ENCODE measurements around the gene RAD50.
"Not testable (repeated sequence)": the region's sequence is repeated elsewhere in the genome, so short reads cannot be mapped to it uniquely, and the experiment has no call there.

RAD50 gene

GRCh38 chr5:132633587-132633986 lies 76.8 kb downstream of the RAD50 start:
- not testable (repeated sequence) for DNase-seq

- DNase-seq = peak in 1 of 5 experiments; percentile 96
These were observed 79.1 kb downstream of the RAD50 start for GRCh38 chr5:132635873-132636272.

GRCh38 chr5:132637241-132637640 lies 80.5 kb downstream of the RAD50 start:
- no peak for DNase-seq

- peak in 1 of 5 experiments; percentile 64 for DNase-seq
These were observed 82.9 kb downstream of the RAD50 start for GRCh38 chr5:132639706-132640130.

GRCh38 chr5:132640613-132641012 lies 83.8 kb downstream of the RAD50 start:
- no peak for DNase-seq

- DNase-seq = peak in 1 of 5 experiments; percentile 42
These were observed 84.5 kb downstream of the RAD50 start for GRCh38 chr5:132641241-132641723.

- DNase-seq = peak in 1 of 5 experiments; percentile 55
These were observed 85.1 kb downstream of the RAD50 start for GRCh38 chr5:132641841-132642240.

GRCh38 chr5:132644177-132644576 lies 87.4 kb downstream of the RAD50 start:
- no peak for DNase-seq

GRCh38 chr5:132646583-132647266 lies 89.9 kb downstream of the RAD50 start:
- DNase-seq = no peak

GRCh38 chr5:132647473-132647872 lies 90.7 kb downstream of the RAD50 start:
- DNase-seq = no peak

- DNase-seq = no peak
These were observed 91.6 kb downstream of the RAD50 start for GRCh38 chr5:132648355-132648754.

GRCh38 chr5:132651838-132652469 lies 95.2 kb downstream of the RAD50 start:
- DNase-seq = no peak

GRCh38 chr5:132653716-132654115 lies 96.9 kb downstream of the RAD50 start:
- no peak for DNase-seq

GRCh38 chr5:132655821-132656773 lies 99.3 kb downstream of the RAD50 start:
- DNase-seq = peak in 3 of 5 experiments; percentile 38 to 53 (median 38)

GRCh38 chr5:132656774-132657355 lies 100.1 kb downstream of the RAD50 start:
- peak in 1 of 5 experiments; percentile 66 for DNase-seq

GRCh38 chr5:132657676-132658380 lies 101.1 kb downstream of the RAD50 start, which contains the start of gene IL13:
Gene IL13, plus strand, starts transcription at chr5:132658173. Its CDS starts 14 bp downstream, at chr5:132658187.
- peak in 2 of 5 experiments; percentile 36 to 89 for DNase-seq

- peak in 1 of 5 experiments; percentile 66 for DNase-seq
These were observed 101.9 kb downstream of the RAD50 start for GRCh38 chr5:132658381-132659302.

- DNase-seq = peak in 1 of 5 experiments; percentile 18
These were observed 103.1 kb downstream of the RAD50 start for GRCh38 chr5:132659598-132660493.

Data from T-helper 2 cell (primary cell).